Sigmoid colon (tissue), 7 donors: Measurements from ENCODE around the gene KRT73. TPM values are rescaled to one million over a fixed set of nuclear protein-coding genes. Genes with fewer than 3 reads are reported as not detected.

Source experiments
- DNase-seq: peaks from one replicate; pipeline ENCODE4 v3.0.0-alpha.2; 2019
- H3K27ac ChIP-seq, 4 donors: fragments of 200-600 bp; sonication (generic); one replicate each; pipeline ENCODE4 v1.5.1; 2016 to 2019; ENCODE audit warnings: mild to moderate bottlenecking in 1 of 4
- H3K27me3 ChIP-seq, 3 donors: fragments of 200-600 bp; sonication (generic); one replicate each; pipeline ENCODE4 v1.5.1; 2019; ENCODE audit warnings: mild to moderate bottlenecking in 1 of 3
- H3K36me3 ChIP-seq, 4 donors: fragments of 200-600 bp; sonication (generic); one replicate each; pipeline ENCODE4 v1.5.1; 2016 to 2019
- H3K4me1 ChIP-seq, 4 donors: fragments of 200-600 bp; sonication (generic); one replicate each; pipeline ENCODE4 v1.5.1; 2017 to 2019
- H3K4me3 ChIP-seq, 4 donors: fragments of 200-600 bp; sonication (generic); one replicate each; pipeline ENCODE4 v1.5.1; 2017 to 2019; ENCODE audit warnings: mild to moderate bottlenecking in 2 of 4, moderate library complexity in 1 of 4
- H3K9me3 ChIP-seq, 4 donors: fragments of 200-600 bp in 3 of 4; sonication (generic) in 3 of 4; one replicate each; pipeline versions ENCODE4 v1.5.1 to v1.6.1; 2013 to 2019
- CTCF ChIP-seq, 4 experiments: fragments of 450-650 bp in 3 of 4; fragments of 200-600 bp in 1 of 4; IDR thresholded peaks; one replicate each; pipeline ENCODE4 v1.5.1; 2016 to 2019; ENCODE audit warnings: antibody characterized with exemption in 4 of 4, mild to moderate bottlenecking in 3 of 4, moderate library complexity in 2 of 4
- EP300 ChIP-seq, 4 donors: sonication (generic); formaldehyde crosslinking; IDR thresholded peaks; one replicate each; pipeline ENCODE4 v1.6.1; 2017; ENCODE audit warnings: antibody characterized with exemption in 4 of 4
- POLR2A ChIP-seq, 2 donors: fragments of 450-650 bp; IDR thresholded peaks; one replicate each; pipeline ENCODE4 v1.6.1; 2016; ENCODE audit warnings: antibody characterized with exemption in 2 of 2, mild to moderate bottlenecking in 2 of 2, moderate library complexity in 2 of 2
- POLR2AphosphoS5 ChIP-seq, 4 donors: sonication (generic); formaldehyde crosslinking; IDR thresholded peaks; one replicate each; pipeline ENCODE4 v1.6.1; 2017; ENCODE audit warnings: antibody characterized with exemption in 4 of 4
- WGBS, 2 donors: extraction: QIAGEN DNeasy Blood & Tissue Kit; methylation state at CpG; one replicate each; pipeline ENCODE4 v1.1.7; 2013; 5-methylcytosine and 5-hydroxymethylcytosine counted together
- intact Hi-C: fragments of 100-400 bp; cut with DNase I; formaldehyde crosslinking; loops from one replicate; pipeline ENCODE4 v1.15.1; 2023
- polyA plus RNA-seq, 3 donors: library from polyadenylated mRNA; stranded (reverse); fragments of 200-250 nt; gene quantifications; one replicate each; pipeline ENCODE4 v1.2.3, GENCODE V29; 2013
- total RNA-seq, 4 donors: library from RNA; depleted of rRNA; stranded (reverse); fragments of >200 nt; gene quantifications; one replicate each; pipeline ENCODE4 v1.1.0, GENCODE V29; 2016
- donor health status: healthy with polysubstance abuse.
- donor health status: Bipolar disorder and iron deficiency.
- donor health status: healthy.

Gene KRT73
- total and polyA plus RNA-seq, 7 donors, result 0.73 TPM; not detected in 6

- TF ChIP-seq EP300 (IDR thresholded peaks at IDR 0.05) (no peak), POLR2A (IDR thresholded peaks at IDR 0.05) (no peak), POLR2AphosphoS5 (IDR thresholded peaks at IDR 0.05) (no peak), CTCF (IDR thresholded peaks at IDR 0.05) (no peak)
- no peak for DNase-seq
- no peaks in the 10 kb centered on the region for H3K9me3 ChIP-seq
- H3K36me3 ChIP-seq, result no peaks in the 10 kb centered on the region
- H3K27ac ChIP-seq, result no peak overlapping the region
- no peak overlapping the region for H3K4me3 ChIP-seq
- WGBS, 2 donors, result 94 to 96% methylated on average over 9 of the region's 9 CpGs
- intact Hi-C loops, result no loop called here
- H3K4me1 ChIP-seq, result no peaks in the 10 kb centered on the region
- H3K27me3 ChIP-seq, result peaks cover 0 to 27% (median 10%) of the 10 kb centered on the region in 3 donors
These were observed 4.9 kb downstream of the KRT73 start for GRCh38 chr12:52613384-52614030.

GRCh38 chr12:52612431-52613383, 5.7 kb downstream of the KRT73 start:
- DNase-seq, result no peak
- WGBS, 2 donors, result 81 to 87% methylated on average over 5 of the region's 5 CpGs
- intact Hi-C loops, result no loop called here

GRCh38 chr12:52611080-52611468, 7.3 kb downstream of the KRT73 start:
- no peak for TF ChIP-seq POLR2AphosphoS5 (IDR thresholded peaks at IDR 0.05)
- TF ChIP-seq CTCF (IDR thresholded peaks at IDR 0.05), result no peak
- TF ChIP-seq POLR2A (IDR thresholded peaks at IDR 0.05), result no peak
- no peak for TF ChIP-seq EP300 (IDR thresholded peaks at IDR 0.05)
- intact Hi-C loops, result no loop called here
- Histone ChIP-seq H3K4me3 (no peak overlapping the region), H3K27me3 (peaks cover 0 to 27% (median 10%) of the 10 kb centered on the region in 3 donors), H3K27ac (no peak overlapping the region), H3K36me3 (no peaks in the 10 kb centered on the region), H3K4me1 (no peaks in the 10 kb centered on the region), H3K9me3 (no peaks in the 10 kb centered on the region)
- DNase-seq, result no peak
- 95% methylated on average over 6 of the region's 6 CpGs for WGBS, 2 donors

More at GRCh38 chr12:52612431-52613383, 5.7 kb downstream of the KRT73 start:
- Histone ChIP-seq H3K9me3 (no peaks in the 10 kb centered on the region), H3K27me3 (peaks cover 0 to 27% (median 10%) of the 10 kb centered on the region in 3 donors), H3K4me1 (no peaks in the 10 kb centered on the region), H3K4me3 (no peak overlapping the region), H3K36me3 (no peaks in the 10 kb centered on the region), H3K27ac (no peak overlapping the region)
- TF ChIP-seq CTCF (IDR thresholded peaks at IDR 0.05) (no peak), EP300 (IDR thresholded peaks at IDR 0.05) (no peak), POLR2AphosphoS5 (IDR thresholded peaks at IDR 0.05) (no peak), POLR2A (IDR thresholded peaks at IDR 0.05) (no peak)

GRCh38 chr12:52608826-52609630, 9.3 kb downstream of the KRT73 start:
- TF ChIP-seq CTCF (IDR thresholded peaks at IDR 0.05), result no peak
- no peak for TF ChIP-seq EP300 (IDR thresholded peaks at IDR 0.05)
- no peak for TF ChIP-seq POLR2A (IDR thresholded peaks at IDR 0.05)
- TF ChIP-seq POLR2AphosphoS5 (IDR thresholded peaks at IDR 0.05), result no peak

More at GRCh38 chr12:52608826-52609630, 9.3 kb downstream of the KRT73 start:
- whole genome bisulfite sequencing, 2 donors, result 74 to 83% methylated on average over 8 of the region's 8 CpGs
- H3K27ac ChIP-seq, result no peak overlapping the region
- peaks cover 0 to 27% (median 10%) of the 10 kb centered on the region in 3 donors for H3K27me3 ChIP-seq
- H3K4me3 ChIP-seq, result no peak overlapping the region
- no peaks in the 10 kb centered on the region for H3K36me3 ChIP-seq
- DNase-seq, result no peak
- no peaks in the 10 kb centered on the region for H3K4me1 ChIP-seq
- intact Hi-C loops, result no loop called here
- no peaks in the 10 kb centered on the region for H3K9me3 ChIP-seq
